HPDE6-E6E7 (cell line): ENCODE data around the gene DPYSL4.

Source experiments
- DNase-seq: peaks from one replicate; pipeline ENCODE4 v3.0.0; 2011; ENCODE audit warnings: missing footprints; ENCODE audit errors: extremely low spot score

Gene DPYSL4

DNA sequence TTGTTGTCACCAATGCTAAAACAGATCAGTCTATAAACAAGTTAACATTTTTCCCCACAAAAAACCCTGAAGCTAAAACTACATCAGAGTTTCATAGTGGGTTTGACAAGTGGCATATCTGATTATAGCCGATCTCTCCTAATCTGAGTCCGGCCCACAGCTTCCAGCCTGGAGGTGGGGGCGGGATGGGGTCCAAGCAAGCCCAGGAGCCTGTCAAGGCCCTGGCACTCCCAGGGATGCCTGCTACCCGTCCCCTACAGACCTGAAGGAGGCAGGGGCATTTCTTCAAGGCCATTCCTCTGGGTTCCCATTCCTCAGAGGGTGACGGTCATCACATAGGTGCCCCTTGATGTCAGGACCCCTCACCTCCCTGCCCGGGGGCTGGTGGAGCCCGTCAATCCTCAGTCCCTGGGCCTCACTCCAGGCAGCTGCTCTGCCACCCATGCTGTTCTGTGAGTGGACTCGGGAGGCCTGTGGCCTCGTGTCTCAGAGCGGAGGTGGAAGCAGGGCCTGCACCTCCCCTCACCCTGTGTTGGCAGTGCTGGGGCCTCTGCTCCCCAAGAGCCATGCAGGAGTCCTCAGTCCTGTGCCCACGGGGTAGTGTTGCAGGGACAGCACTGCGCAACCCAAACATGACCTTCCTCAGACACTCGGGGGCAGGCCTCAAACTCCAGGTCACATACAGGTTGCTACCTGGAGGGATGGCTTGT, 8.8 kb downstream of the DPYSL4 start:
- DNase-seq = no peak

DNA sequence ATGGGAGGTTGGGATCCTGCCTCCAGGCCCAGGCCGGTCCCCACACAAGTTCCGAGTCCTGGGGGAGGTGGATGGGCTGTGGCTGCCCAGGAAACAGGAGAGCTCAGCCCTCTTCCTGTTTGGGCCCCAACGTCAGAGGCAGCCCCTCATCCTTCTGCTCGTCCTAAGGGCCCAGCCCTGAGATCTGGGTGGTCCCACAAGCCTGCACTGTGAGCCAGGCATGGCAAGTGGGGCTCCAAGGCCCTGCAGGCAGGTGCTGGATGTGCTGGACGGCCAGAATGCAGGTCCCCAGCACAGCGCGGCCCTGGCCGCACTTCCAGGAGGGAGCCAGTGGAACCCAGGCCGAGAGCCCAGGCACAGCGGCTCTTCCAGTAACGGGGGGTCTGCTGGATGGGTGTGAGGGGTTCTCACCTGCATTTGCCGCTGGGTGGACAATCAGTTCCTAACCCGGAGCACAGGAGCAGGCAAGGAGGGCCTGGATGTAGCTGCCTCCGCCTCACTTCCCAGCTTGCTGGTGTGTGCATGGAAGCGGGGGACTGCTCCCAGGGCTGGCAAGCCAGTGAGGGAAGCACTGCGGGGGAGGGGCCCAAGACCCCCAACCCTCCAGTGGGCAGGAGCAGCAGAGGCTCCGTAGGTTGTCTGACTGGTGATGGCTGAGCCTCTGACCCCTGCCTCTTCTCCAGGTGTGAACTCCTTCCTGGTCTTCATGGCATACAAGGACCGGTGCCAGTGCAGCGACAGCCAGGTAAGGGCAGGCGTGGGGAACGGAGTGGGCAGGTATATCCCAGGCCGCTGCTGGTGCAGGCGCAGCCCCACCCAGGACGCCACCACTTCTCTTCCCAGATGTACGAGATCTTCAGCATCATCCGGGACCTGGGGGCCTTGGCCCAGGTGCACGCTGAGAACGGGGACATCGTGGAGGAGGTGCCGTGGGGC, 9.7 kb downstream of the DPYSL4 start:
- DNase-seq = no peak

DNA sequence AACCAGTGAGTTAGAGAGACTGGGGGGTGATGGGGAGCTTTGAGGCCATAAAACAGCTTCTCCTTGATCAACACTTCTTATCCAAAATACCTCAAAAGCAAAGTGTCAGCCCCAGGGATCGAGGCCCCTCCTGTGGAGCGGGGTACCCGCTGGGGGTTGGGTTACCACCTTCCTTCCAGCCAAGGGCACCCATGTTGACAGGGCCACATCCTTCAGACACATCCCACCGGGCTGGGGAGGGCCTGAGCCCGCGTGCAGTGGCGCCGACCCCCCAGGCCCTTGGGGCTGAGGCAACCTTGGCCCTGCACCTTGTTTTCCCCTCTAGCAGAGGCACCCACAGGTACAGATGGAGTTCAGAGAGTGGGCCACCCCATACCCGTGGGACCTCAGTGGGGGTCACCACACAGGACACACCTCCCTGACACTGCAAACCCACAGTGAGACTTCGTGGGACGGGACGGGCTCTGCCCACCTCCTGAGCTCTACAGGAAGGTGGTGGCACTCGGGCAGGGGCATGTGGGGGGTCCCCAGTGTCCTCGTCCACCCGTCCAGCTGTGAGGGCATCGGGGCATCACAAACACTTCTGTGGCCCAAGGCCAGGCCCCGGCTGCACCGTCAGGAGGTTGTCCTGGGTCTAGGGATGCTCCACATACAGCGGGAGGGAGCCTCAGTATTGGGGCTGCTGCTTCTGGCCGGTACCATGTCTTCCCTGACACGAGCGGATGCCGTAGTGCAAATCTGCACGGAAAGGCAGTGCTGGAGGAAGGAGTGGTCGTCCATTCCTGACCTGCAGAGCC, 10.7 kb downstream of the DPYSL4 start:
- no peak for DNase-seq

DNA sequence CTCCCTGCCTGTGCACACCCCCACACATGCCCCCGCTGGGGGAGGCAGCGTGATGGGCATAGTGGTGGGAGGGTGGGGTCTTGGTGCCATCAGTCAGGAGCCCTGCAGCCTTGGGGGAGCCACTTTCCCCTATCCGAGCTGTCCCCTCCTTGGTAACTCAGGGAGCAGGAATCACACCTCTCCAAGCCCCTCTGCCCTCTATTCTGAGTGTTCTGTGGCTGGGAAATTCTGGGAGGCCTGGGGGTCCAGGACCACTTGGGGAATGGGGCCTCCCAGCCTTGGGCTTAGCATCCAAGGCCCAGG, 11.3 kb downstream of the DPYSL4 start:
- DNase-seq = no peak

DNA sequence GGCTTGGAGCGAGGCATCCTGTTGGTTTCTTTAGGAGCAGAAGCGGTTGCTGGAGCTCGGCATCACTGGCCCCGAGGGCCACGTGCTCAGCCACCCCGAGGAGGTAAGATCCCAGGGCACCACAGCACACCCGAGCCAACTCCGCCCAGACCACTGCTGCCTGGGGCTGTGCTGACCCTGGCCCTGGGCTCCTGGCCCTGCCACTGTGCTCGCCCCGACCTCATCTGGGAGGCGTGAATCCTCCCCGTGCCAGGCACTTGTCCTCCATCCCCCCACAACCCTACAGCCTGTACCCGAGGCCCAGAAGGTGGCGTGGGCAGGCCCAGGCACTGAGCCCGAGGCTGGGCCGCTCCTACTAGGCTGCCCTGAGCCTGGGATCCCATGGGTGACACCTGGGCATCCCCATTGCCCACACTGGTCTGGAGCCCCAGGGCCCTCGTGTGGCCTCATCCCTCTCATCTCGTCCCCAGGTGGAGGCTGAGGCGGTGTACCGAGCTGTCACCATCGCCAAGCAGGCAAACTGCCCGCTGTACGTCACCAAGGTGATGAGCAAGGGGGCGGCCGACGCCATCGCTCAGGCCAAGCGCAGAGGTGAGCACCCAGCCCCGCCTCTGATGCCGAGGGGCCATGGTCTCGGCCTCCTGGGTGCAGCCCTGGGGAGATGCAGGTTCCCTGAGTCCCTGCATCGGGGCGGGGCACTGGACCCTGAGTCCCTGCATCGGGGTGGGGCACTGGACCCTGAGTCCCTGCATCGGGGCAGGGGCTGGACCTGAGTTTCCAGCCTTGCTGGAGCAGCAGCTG, 11.8 kb downstream of the DPYSL4 start:
- DNase-seq = no peak

DNA sequence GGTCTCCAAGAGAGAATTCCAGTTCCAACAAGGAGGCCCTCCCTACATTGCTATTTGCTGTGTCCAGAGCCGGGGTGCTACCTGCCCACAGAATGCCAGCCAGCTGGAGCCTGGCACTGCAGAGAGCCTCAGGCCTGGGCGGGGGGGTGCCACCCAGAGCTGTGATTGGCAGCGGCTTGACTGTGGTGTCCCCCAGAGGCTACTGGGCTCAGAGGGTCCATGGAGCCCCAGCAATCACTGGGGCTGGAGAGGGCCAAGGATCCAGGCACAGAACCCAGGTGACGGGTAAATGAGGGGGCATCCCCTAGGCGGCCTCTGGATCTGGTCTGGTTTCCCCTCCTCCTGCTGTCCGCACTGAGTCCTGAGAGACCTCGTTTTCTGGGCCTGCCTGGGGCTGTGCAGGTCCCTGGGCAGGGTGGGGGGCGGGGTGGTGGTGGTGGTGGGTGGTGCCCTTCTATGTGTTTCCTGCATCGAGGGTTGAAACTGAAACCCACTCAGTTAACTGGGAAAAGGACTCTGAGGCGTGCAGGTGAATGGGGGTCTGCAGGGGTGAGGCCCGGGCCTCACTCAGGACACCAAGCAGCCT, 12.6 kb downstream of the DPYSL4 start:
- DNase-seq = no peak

DNA sequence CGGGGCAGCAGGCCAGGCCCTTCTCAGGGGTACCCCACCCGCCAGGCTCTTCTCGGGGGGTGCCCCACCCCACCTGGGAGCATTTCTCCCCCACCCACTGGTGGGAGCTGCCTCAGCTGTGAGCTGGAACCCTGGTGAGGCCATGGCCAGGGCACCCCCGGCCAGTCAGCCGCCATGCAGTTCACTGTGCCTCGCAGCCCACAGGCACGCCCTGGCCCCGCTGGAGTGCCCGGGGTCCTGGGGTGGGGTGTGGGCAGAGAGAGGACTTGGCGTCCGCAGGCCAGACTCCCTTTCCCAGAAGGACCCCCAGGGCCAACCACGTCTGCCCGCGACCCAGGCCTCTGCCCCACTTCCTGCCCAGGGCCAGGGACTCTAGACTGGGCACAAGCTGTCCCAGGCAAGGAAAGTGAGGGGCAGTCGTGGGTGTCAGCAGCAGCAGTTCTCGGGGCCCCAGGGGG, 13.1 kb downstream of the DPYSL4 start:
- DNase-seq = no peak

DNA sequence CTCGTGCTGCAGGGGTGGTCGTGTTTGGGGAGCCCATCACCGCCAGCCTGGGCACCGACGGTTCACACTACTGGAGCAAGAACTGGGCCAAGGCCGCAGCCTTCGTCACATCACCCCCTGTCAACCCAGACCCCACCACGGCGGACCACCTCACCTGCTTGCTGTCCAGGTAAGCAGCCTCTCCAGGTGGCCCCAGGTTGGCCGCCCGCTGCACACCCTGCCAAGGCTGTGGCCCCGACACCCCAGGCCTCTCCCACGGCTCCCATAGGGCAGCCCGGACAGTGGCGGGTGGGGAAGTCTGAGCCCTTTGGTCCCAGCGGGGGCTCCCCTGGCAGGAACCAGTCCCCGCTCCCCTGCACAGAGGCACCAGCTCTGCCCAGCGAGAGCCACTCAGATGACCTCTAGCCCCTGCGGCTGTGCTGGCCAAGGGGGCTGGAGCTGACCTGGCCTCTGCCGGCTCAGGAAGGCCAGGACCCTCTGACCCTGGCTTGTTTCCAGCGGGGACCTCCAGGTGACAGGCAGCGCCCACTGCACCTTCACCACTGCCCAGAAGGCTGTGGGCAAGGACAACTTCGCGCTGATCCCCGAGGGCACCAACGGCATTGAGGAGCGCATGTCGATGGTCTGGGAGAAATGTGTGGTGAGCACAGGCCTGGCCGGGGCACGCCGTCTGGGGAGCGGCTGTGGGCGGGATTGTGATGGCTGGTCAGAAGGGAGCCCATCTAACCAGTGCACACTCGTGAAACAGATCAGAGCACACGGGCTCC, 13.8 kb downstream of the DPYSL4 start:
- DNase-seq = no peak

DNA sequence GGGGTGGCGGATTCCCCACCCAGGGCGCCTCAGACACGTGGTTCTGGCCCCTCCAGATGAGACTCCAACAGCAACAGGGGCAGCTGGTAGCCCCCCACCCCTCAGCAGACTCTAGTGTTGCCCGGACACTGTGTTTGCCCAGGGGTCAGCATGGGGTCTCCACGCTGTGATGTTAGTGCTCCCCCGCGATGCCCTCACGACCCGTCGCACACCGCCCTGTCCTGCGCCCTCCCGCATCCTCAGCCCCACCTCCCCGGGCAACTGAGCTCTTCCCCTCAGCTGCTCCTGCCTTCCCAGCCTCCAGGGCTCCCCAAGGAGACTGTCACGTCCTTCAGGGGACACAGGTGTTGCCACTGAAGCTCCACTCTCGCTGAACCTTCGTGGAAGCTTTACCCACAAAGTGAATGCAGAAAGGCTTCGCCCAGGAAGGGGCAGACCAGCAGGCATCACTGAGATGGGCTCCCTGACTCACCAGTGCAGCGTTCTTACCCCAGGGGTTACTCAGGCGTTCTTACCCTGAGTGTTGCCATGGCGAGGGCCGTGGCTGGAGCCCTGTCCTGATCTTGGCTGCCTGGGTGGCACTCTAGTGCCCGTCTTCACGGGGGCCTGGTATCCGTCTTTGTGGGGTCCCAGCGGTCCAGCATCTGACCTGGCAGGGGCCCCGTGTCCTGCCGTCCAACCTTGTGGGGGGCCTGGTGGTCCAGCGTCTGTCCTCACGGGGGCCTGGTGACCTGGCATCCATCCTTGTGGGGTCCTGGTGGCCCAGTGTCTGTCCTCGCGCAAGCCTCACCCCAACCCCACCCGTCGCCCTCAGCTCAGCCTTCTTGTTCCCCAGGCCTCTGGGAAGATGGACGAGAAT, 14.6 kb downstream of the DPYSL4 start:
- no peak for DNase-seq

DNA sequence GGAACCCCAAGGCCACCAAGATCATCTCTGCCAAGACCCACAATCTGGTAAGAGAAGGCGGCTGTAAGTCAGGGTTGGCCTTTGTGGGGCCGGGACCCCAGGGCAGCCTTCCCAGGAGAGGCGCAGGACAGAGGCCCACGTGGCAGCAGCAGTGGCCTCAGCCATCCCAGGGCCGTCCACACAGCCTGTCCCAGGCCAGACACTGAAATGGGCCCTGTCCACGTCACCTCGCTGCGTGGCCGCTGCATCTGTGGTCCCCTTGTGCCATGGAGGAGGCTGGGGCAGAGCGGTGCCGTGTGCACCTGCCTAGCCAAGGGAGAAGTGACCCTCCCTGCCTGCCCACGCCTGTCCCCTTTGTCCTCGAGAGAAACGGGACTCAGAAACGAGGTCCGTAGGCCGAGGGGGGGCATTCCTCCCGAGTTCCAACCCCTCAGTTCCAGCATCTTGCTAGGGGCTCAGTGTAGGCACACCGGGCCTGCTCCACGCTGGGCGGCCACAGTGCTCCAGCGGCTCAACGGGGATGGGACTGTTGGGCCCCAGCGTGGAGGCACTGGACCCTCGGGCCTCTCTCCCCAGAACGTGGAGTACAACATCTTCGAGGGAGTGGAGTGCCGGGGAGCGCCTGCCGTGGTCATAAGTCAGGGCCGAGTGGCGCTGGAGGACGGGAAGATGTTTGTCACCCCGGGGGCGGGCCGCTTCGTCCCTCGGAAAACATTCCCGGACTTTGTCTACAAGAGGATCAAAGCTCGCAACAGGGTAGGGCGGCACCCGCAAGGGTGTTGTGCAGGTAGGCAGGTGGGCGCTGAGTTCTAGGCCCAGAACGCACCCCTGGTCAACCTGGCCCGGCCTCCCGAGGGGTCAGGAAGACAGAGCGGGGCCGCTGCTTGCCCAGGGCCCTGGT, 15.6 kb downstream of the DPYSL4 start:
- no peak for DNase-seq

DNA sequence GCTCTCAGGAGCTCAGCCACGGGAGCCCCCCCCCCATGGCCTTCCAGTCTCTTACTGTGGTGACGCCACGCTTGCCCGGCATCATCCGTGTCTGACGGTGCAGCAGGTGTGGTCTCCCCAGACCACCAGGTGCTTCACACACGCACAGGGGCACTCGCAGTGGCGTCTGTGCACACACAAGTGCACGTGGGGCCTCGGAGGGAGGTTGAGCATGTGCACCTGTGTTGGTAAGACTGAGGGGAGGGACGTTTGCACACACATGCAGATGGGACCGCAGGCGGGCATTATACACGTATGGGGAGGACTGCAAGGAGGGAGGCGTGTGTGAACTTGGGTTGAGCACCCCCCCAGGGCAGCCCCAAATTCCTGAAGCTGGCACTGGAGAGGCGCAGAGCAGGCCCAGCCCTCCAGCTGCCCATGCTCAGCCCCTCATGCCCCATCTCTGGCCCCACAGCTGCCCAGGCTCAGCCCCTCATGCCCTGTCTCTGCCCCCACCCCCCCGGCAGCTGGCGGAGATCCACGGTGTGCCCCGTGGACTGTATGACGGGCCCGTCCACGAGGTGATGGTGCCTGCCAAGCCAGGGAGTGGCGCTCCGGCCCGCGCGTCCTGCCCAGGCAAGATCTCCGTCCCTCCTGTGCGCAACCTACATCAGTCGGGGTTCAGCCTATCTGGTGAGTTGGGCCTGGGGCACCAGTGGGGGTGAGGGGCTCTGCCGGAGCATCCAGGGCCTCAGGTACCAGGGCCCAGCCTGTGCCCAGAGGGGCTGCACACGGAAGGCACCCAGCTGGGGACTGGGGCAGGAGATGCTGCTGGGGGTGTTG, 16.7 kb downstream of the DPYSL4 start:
- no peak for DNase-seq

DNA sequence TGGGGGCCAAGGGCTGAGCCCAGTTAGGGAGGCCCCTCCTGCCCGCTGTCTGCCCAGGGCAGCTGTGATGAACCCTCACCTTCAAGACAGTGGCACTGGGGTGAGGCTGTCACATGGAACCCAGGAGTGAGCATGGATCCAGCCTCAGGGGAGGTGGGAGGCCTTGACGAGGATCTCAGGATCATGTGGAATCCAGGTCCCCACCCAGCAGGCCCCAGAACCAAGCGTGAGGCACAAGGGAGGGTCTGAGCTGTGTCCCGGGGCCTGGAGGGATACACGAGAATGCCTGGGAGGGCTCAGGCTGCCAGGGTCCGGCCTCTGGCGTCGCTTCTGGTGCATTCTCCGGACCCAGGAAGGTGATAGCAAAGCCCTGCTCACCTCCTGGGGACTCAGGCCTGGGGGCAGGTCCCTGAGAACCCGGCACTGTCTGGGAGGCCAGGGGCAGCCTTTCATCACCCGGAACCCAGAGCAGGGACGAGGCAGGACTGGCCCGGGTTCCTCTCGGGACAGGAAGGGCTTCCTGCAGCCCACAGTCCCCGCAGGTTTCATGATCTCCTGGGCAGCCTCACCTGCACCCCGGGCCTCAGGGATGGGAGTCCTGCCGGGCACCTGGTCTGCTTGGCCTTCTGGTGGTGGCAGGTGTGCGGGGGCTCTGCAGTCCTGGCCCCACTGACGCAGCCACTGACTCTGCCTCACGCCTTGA, 17.5 kb downstream of the DPYSL4 start:
- DNase-seq = no peak

DNA sequence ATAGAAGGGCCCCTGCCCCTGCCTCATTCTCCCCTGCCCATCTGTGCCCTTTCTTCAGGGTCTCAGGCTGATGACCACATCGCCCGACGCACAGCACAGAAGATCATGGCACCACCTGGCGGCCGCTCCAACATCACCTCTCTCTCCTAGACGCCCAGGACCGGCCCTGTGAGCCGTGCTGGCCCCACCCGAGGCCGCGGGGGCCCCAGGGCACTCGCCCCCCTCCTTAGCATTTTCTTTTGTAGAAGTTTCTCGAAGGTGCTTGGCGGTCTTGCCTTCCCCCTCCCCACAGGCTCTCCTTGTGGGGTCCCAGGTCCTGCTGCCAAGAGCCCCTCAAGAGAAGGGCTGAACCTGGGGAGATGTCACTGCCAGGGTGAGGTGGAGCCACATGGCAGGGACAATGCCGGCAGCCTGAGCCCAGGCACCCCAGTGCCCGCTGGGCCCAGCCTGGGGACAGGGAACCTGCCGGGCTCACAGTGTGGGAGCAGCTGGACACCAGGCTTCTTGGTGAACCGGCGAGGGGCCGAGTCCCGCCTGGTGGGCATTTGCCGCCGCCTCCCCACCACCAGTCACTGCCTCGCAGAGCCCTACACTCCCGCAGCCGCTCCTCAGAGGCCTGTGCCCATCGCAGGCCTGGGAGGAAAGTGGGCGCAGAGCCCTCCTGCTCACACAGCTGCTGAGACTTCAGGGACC, 18.2 kb downstream of the DPYSL4 start:
- no peak for DNase-seq

DNA sequence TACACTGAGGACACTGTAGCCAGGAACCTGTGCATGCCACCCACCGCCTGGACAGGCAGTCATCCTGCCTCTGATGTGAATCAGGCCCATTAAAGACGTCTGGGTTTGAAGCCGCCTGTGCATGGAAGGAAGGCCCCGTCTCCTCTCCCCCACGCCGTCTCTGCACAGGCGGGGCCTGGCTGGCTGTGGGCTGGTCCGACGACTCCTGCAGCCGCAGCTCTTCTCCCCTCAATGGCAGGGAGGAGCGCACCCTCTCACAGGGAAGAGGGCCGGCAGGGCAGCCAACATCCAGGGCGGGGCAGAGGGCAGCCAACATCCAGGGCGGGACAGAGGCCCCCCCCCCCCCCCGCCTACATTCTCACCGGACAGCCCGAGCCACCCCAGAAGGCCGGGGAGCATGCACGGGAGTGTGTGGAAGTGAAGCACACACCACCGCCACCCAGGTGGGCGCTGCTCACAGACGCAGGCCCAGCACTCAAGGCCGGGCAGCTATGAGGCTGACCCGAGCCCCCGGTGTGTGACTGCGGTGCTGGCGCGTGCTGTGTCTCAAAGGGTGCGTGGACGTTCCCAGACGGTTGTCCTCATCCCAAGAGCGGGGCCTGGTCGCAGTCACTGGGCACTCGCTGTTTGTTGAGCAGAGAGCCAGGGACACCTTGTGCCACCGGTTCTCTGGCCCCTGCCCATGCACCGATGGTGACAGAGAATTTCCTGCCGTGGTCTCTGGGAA, 19.1 kb downstream of the DPYSL4 start:
- no peak for DNase-seq

DNA sequence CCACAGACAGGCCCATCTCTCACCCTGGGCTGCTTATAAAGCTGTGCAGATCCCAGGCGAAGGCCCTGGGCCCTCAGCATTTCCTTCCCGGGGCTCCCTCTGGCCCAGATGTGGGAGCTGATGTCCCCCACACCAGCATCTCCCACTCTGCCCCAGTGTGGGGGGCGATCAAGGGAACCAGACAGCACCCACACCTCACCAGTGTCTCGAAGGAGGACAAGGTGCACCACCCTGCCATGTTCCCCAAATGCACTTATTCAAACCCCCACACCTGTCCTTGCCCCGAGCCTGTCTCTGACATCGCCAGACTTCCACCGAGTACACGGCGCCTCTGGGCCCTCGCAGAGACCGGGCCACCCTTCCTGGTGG, 19.6 kb downstream of the DPYSL4 start:
- no peak for DNase-seq
